ENCODE results near the gene LARGE1. TPM values are rescaled to one million over a fixed set of nuclear protein-coding genes. Genes with fewer than 3 reads are reported as not detected.

Gene LARGE1
- total and polyA plus RNA-seq, 9 of the 15 experiments (the other 6 are each of a cell fraction or from before 2014, with no cell fraction given) = 0.01 to 0.66 (median 0.14) TPM; not detected in 2

DNA sequence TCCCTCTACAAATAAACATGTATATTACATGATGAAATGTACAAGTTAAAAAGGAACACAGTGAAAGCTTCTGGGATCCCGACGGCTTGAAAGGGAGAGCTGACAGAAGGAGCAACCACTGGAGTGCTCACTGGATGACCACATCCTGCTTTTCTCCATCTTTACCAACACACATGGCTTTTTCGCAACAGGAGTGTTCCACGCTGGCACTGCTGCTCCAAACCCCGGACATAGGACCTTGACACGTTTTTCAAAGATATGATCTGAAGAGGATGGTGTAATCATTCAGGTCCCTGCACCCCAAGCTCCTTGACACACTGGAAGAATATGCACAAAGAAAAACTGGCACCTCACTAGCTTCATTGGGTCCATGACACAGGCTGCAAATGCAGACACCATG is 121.9 kb downstream of the LARGE1 start:
- no peaks in the 10 kb centered on the region for H3K79me2 ChIP-seq (ENCODE audit: control insufficient read depth, insufficient read depth, low read length)
- intact Hi-C loops (cut with micrococcal nuclease) = no loop called here
- no peak for DNase-seq (ENCODE audit: extremely low read depth in 1 of 4, low spot score in 3 of 4)
- no peaks in the 10 kb centered on the region for H4K20me1 ChIP-seq (replicated peaks; ENCODE audit: control insufficient read depth, insufficient read depth, low read length)
- no peak overlapping the region for H3K4me2 ChIP-seq (ENCODE audit: insufficient read depth, low read length)
- no peak overlapping the region for H2AFZ ChIP-seq (ENCODE audit: low read depth, low read length)
- no peaks in the 10 kb centered on the region for H3K9me3 ChIP-seq (replicated peaks; ENCODE audit: control insufficient read depth, insufficient read depth, low read depth, low read length)
- ATAC-seq = no peak
- no peaks in the 10 kb centered on the region for H3K36me3 ChIP-seq (ENCODE audit: control insufficient read depth, insufficient read depth, low read length)
- H3K4me3 ChIP-seq = no peak overlapping the region
- WGBS (ENCODE audit: insufficient coverage, low coverage, missing lambda C conversion rate) = 0% methylated on average over 6 of the region's 6 CpGs
- CTCF ChIA-PET (ENCODE audit: low intra/inter-chr PET ratio) = no interaction called here
- no peak for FAIRE-seq
- BruUV-seq (replicated peaks) = no TSS peak
- no peaks in the 10 kb centered on the region for H3K9me1 ChIP-seq (ENCODE audit: control insufficient read depth, insufficient read depth, low read length)
- H3K27ac ChIP-seq (ENCODE audit: extremely low read depth, low read depth, low read length) = no peak overlapping the region
- H3K4me1 ChIP-seq (replicated peaks in 1 of 2; ENCODE audit: control insufficient read depth in 2 of 2, insufficient read depth in 2 of 2, low read length in 2 of 2) = no peaks in the 10 kb centered on the region
- no peak overlapping the region for H3K9ac ChIP-seq (ENCODE audit: insufficient read depth in 1 of 2, low read depth in 2 of 2, low read length in 2 of 2)
- POLR2A ChIA-PET = no interaction called here
- in situ Hi-C loops (cut with MboI) = no loop called here
- no peaks in the 10 kb centered on the region for H3K27me3 ChIP-seq (ENCODE audit: control insufficient read depth in 2 of 2, insufficient read depth in 2 of 2, low read length in 2 of 2)
- no peak for TF ChIP-seq ZNF79 (CRISPR knock-in tag; IDR thresholded peaks at IDR 0.05; ENCODE audit: low read depth)
- TF ChIP-seq, protein P1, sequence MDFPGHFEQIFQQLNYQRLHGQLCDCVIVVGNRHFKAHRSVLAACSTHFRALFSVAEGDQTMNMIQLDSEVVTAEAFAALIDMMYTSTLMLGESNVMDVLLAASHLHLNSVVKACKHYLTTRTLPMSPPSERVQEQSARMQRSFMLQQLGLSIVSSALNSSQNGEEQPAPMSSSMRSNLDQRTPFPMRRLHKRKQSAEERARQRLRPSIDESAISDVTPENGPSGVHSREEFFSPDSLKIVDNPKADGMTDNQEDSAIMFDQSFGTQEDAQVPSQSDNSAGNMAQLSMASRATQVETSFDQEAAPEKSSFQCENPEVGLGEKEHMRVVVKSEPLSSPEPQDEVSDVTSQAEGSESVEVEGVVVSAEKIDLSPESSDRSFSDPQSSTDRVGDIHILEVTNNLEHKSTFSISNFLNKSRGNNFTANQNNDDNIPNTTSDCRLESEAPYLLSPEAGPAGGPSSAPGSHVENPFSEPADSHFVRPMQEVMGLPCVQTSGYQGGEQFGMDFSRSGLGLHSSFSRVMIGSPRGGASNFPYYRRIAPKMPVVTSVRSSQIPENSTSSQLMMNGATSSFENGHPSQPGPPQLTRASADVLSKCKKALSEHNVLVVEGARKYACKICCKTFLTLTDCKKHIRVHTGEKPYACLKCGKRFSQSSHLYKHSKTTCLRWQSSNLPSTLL (IDR thresholded peaks at IDR 0.05) = no peak
- TF ChIP-seq, protein P2, sequence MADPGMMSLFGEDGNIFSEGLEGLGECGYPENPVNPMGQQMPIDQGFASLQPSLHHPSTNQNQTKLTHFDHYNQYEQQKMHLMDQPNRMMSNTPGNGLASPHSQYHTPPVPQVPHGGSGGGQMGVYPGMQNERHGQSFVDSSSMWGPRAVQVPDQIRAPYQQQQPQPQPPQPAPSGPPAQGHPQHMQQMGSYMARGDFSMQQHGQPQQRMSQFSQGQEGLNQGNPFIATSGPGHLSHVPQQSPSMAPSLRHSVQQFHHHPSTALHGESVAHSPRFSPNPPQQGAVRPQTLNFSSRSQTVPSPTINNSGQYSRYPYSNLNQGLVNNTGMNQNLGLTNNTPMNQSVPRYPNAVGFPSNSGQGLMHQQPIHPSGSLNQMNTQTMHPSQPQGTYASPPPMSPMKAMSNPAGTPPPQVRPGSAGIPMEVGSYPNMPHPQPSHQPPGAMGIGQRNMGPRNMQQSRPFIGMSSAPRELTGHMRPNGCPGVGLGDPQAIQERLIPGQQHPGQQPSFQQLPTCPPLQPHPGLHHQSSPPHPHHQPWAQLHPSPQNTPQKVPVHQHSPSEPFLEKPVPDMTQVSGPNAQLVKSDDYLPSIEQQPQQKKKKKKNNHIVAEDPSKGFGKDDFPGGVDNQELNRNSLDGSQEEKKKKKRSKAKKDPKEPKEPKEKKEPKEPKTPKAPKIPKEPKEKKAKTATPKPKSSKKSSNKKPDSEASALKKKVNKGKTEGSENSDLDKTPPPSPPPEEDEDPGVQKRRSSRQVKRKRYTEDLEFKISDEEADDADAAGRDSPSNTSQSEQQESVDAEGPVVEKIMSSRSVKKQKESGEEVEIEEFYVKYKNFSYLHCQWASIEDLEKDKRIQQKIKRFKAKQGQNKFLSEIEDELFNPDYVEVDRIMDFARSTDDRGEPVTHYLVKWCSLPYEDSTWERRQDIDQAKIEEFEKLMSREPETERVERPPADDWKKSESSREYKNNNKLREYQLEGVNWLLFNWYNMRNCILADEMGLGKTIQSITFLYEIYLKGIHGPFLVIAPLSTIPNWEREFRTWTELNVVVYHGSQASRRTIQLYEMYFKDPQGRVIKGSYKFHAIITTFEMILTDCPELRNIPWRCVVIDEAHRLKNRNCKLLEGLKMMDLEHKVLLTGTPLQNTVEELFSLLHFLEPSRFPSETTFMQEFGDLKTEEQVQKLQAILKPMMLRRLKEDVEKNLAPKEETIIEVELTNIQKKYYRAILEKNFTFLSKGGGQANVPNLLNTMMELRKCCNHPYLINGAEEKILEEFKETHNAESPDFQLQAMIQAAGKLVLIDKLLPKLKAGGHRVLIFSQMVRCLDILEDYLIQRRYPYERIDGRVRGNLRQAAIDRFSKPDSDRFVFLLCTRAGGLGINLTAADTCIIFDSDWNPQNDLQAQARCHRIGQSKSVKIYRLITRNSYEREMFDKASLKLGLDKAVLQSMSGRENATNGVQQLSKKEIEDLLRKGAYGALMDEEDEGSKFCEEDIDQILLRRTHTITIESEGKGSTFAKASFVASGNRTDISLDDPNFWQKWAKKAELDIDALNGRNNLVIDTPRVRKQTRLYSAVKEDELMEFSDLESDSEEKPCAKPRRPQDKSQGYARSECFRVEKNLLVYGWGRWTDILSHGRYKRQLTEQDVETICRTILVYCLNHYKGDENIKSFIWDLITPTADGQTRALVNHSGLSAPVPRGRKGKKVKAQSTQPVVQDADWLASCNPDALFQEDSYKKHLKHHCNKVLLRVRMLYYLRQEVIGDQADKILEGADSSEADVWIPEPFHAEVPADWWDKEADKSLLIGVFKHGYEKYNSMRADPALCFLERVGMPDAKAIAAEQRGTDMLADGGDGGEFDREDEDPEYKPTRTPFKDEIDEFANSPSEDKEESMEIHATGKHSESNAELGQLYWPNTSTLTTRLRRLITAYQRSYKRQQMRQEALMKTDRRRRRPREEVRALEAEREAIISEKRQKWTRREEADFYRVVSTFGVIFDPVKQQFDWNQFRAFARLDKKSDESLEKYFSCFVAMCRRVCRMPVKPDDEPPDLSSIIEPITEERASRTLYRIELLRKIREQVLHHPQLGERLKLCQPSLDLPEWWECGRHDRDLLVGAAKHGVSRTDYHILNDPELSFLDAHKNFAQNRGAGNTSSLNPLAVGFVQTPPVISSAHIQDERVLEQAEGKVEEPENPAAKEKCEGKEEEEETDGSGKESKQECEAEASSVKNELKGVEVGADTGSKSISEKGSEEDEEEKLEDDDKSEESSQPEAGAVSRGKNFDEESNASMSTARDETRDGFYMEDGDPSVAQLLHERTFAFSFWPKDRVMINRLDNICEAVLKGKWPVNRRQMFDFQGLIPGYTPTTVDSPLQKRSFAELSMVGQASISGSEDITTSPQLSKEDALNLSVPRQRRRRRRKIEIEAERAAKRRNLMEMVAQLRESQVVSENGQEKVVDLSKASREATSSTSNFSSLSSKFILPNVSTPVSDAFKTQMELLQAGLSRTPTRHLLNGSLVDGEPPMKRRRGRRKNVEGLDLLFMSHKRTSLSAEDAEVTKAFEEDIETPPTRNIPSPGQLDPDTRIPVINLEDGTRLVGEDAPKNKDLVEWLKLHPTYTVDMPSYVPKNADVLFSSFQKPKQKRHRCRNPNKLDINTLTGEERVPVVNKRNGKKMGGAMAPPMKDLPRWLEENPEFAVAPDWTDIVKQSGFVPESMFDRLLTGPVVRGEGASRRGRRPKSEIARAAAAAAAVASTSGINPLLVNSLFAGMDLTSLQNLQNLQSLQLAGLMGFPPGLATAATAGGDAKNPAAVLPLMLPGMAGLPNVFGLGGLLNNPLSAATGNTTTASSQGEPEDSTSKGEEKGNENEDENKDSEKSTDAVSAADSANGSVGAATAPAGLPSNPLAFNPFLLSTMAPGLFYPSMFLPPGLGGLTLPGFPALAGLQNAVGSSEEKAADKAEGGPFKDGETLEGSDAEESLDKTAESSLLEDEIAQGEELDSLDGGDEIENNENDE (IDR thresholded peaks at IDR 0.05; ENCODE audit: low read depth, low read length) = no peak
- TF ChIP-seq SP2 (IDR thresholded peaks at IDR 0.05; ENCODE audit: extremely low read depth, low read depth, low read length, poor library complexity, severe bottlenecking) = no peak
- no peak for TF ChIP-seq FIP1L1 (IDR thresholded peaks at IDR 0.05; ENCODE audit: low read depth, low read length, poor library complexity, severe bottlenecking)
- TF ChIP-seq ZNF75A (CRISPR knock-in tag; IDR thresholded peaks at IDR 0.05) = no peak
- TF ChIP-seq, protein P3, sequence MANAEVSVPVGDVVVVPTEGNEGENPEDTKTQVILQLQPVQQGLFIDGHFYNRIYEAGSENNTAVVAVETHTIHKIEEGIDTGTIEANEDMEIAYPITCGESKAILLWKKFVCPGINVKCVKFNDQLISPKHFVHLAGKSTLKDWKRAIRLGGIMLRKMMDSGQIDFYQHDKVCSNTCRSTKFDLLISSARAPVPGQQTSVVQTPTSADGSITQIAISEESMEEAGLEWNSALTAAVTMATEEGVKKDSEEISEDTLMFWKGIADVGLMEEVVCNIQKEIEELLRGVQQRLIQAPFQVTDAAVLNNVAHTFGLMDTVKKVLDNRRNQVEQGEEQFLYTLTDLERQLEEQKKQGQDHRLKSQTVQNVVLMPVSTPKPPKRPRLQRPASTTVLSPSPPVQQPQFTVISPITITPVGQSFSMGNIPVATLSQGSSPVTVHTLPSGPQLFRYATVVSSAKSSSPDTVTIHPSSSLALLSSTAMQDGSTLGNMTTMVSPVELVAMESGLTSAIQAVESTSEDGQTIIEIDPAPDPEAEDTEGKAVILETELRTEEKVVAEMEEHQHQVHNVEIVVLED (CRISPR knock-in tag; IDR thresholded peaks at IDR 0.05) = no peak

All from K562 (cell line).